C4-2B (cell line): ENCODE data around the gene MASTL.

Experiments
- CTCF ChIP-seq: fragments of 450-650 bp; conservative IDR thresholded peaks from 2 replicates; pipeline ENCODE4 v1.5.1; 2017; ENCODE audit warnings: mild to moderate bottlenecking
- ZFX ChIP-seq: fragments of 450-650 bp; IDR thresholded peaks from 2 replicates; pipeline ENCODE4 v1.6.1; 2017

DNA sequence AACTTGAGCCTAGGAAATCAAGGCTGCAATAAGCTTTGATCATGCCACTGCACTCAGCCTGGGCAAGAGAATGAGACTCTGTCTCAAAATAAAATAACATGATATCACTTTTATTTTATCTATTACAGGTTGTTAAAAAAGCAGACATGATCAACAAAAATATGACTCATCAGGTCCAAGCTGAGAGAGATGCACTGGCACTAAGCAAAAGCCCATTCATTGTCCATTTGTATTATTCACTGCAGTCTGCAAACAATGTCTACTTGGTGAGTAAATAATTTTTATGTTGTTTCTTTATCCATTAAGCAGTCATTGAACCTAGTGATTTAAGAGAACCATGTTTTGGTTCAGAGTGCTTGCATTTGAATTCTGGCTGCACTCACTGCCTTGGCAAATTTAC is 3.3 kb downstream of the MASTL start:
- no peak for TF ChIP-seq CTCF
- no peak for TF ChIP-seq ZFX
